Heart right ventricle (tissue), 16 donors: ENCODE data around the gene NAPEPLD. TPM values are rescaled to one million over a fixed set of nuclear protein-coding genes. Genes with fewer than 3 reads are reported as not detected.
"Not testable (repeated sequence)": the region's sequence is repeated elsewhere in the genome, so short reads cannot be mapped to it uniquely, and the experiment has no call there.

Source experiments
- ATAC-seq, 8 donors: fragments of 200-7000 bp; cut with Tn5 transposase; one replicate each; pipeline ENCODE4 v1.9.1; 2020; ENCODE audit warnings: mild to moderate bottlenecking in 8 of 8, moderate library complexity in 8 of 8, moderate number of reproducible peaks in 1 of 8
- DNase-seq, 2 donors: peaks; one replicate each; pipeline ENCODE4 v3.0.0-alpha.2; 2020
- H3K27ac ChIP-seq, 10 donors: fragments of 200-600 bp; sonication (generic) in 2 of 10; one replicate each; pipeline versions ENCODE4 v1.5.0 to v1.8.0; 2020 to 2022; ENCODE audit warnings: mild to moderate bottlenecking in 3 of 10
- H3K27me3 ChIP-seq, 7 donors: fragments of 200-600 bp; one replicate each; pipeline ENCODE4 v1.8.0; 2021 to 2022; ENCODE audit warnings: mild to moderate bottlenecking in 2 of 7
- H3K36me3 ChIP-seq, 9 donors: fragments of 200-600 bp; sonication (generic) in 1 of 9; one replicate each; pipeline versions ENCODE4 v1.5.0 to v1.8.0; 2020 to 2022; ENCODE audit warnings: mild to moderate bottlenecking in 2 of 9
- H3K4me1 ChIP-seq, 9 donors: fragments of 200-600 bp; sonication (generic) in 1 of 9; one replicate each; pipeline versions ENCODE4 v1.5.0 to v1.8.0; 2020 to 2022; ENCODE audit warnings: mild to moderate bottlenecking in 4 of 9
- H3K4me3 ChIP-seq, 10 donors: fragments of 200-600 bp; sonication (generic) in 2 of 10; one replicate each; pipeline versions ENCODE4 v1.5.0 to v1.8.0; 2020 to 2022; ENCODE audit warnings: mild to moderate bottlenecking in 7 of 10, moderate library complexity in 2 of 10
- H3K9me3 ChIP-seq, 11 donors: fragments of 200-600 bp in 10 of 11; sonication (generic) in 2 of 11; one replicate each; pipeline versions ENCODE4 v1.5.0 to v1.8.0; 2013 to 2022; ENCODE audit warnings: mild to moderate bottlenecking in 2 of 11, control low read depth in 1 of 11, moderate library complexity in 1 of 11
- WGBS, 2 donors: extraction: QIAGEN DNeasy Blood & Tissue Kit; methylation state at CpG; one replicate each; pipeline ENCODE4 v1.1.7; 2013; ENCODE audit warnings: inconsistent platforms in 1 of 2; 5-methylcytosine and 5-hydroxymethylcytosine counted together
- intact Hi-C, 10 donors: fragments of 100-400 bp; cut with DNase I; formaldehyde crosslinking; loops; one replicate each; pipeline versions ENCODE4 v1.11.1 to v1.14.2; 2022
- polyA plus RNA-seq, 2 donors: library from polyadenylated mRNA; stranded (reverse); fragments of 200-250 nt; gene quantifications; one replicate each; pipeline ENCODE4 v1.2.3, GENCODE V29; 2013
- total RNA-seq, 10 donors: library from RNA; stranded (reverse); fragmentation: NEBNext Ultra II Directional in 3 of 10; extraction: Animal tissue kit (Norgen Biotek cat#: 25700) in 3 of 10; gene quantifications; one replicate each; pipeline versions ENCODE4 v1.2.1 to v1.2.4, GENCODE V29; 2021 to 2023
- TF ChIP-seq, protein P1 (sequence below), 9 donors: fragments of 200-600 bp; sonication (generic) in 2 of 9; IDR thresholded peaks; one replicate each; pipeline versions ENCODE4 v1.5.0 to v1.8.0; 2021 to 2022; ENCODE audit warnings: antibody characterized with exemption in 9 of 9, mild to moderate bottlenecking in 5 of 9, moderate library complexity in 1 of 9
- donor health status: Arrhythmogenic right ventricular cardiomyopathy.
- donor health status: ischemic (EF 13 %, LVEDD 7.1; RV severe dilation, severe dysfunction).
- donor health status: healthy with polysubstance abuse.
- donor health status: DM: no; HTN: yes; CAD: no.
- donor health status: DM: no; HTN: no; CAD: no.
- donor health status: ischemic (EF 25% LVEDD 6.9; RV normal size, moderate dysfunction).
- donor health status: ischemic (EF 25% LVEDD 5.7; RV mildly dilated, moderate dysfunction).
- donor health status: healthy.
- donor health status: DM: yes; HTN: yes; CAD: no.
- donor health status: Ischemic cardiomyopathy.
- donor health status: ischemic (EF 35%, LVEDD 5.7; RV mildly dilated, moderate dysfunction).
- donor health status: nonischemic (EF 11% LVEDD 7.7; RV severe dilation, severe dysfunction).
- donor health status: DM: yes; HTN: yes; CAD: no.
- donor health status: PGD.
- donor health status: ischemic (EF 29% LVEDD 5.4; RV normal size, mild dysfunction).
- donor health status: nonischemic (EF 23%, LVEDD 6.1; RV moderate dilation, normal function).

NAPEPLD gene
- total and polyA plus RNA-seq, 12 donors = 2.1 to 11.6 (median 8.2) TPM

DNA sequence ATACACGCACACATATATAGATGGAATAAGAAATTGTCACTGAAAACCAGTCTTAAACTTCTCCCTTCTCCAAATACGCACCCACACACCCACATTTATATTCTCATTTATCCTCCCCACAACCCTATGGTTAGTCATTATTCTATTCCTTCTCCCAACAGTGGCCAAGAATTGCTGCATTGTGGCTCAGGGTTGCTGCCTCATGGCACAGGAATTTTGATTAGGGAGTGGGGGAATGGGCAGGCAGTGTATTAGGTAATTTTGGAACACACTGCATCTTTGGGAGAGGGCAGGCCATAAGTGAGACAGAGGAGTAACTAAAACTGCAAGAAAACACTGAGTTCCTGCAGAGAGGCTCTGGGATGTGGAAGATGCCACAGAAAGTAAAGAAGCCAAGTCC, 35.7 kb downstream of the NAPEPLD start:
- DNase-seq (no peak), ATAC-seq (no peak)
- Histone ChIP-seq H3K27ac (no peak overlapping the region), H3K27me3 (no peaks in the 10 kb centered on the region), H3K9me3 (peaks cover 0 to 17% (median 0%) of the 10 kb centered on the region in 11 donors), H3K4me1 (no peaks in the 10 kb centered on the region), H3K4me3 (no peak overlapping the region), H3K36me3 (peaks cover 0 to 36% (median 0%) of the 10 kb centered on the region in 9 donors)
- WGBS, 2 donors = 93 to 97% methylated on average over 2 of the region's 2 CpGs
- intact Hi-C loops = no loop called here
- TF ChIP-seq, protein P1, sequence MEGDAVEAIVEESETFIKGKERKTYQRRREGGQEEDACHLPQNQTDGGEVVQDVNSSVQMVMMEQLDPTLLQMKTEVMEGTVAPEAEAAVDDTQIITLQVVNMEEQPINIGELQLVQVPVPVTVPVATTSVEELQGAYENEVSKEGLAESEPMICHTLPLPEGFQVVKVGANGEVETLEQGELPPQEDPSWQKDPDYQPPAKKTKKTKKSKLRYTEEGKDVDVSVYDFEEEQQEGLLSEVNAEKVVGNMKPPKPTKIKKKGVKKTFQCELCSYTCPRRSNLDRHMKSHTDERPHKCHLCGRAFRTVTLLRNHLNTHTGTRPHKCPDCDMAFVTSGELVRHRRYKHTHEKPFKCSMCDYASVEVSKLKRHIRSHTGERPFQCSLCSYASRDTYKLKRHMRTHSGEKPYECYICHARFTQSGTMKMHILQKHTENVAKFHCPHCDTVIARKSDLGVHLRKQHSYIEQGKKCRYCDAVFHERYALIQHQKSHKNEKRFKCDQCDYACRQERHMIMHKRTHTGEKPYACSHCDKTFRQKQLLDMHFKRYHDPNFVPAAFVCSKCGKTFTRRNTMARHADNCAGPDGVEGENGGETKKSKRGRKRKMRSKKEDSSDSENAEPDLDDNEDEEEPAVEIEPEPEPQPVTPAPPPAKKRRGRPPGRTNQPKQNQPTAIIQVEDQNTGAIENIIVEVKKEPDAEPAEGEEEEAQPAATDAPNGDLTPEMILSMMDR (IDR thresholded peaks at IDR 0.05) = no peak

- H3K4me1 ChIP-seq, intact Hi-C loops, H3K4me3 ChIP-seq, DNase-seq, ATAC-seq, H3K27ac ChIP-seq, H3K27me3 ChIP-seq: not testable (repeated sequence)
- WGBS, 2 donors = 40 to 49% methylated on average over 6 of the region's 6 CpGs
- Histone ChIP-seq H3K36me3 (peaks cover 0 to 51% (median 10%) of the 10 kb centered on the region in 9 donors), H3K9me3 (peaks cover 0 to 17% (median 0%) of the 10 kb centered on the region in 11 donors)
These were observed 42.2 kb downstream of the NAPEPLD start for GRCh38 chr7:103106703-103107070.

GRCh38 chr7:103106005-103106702, 42.7 kb downstream of the NAPEPLD start:
- H3K9me3 ChIP-seq = peaks cover 0 to 13% (median 0%) of the 10 kb centered on the region in 11 donors
- ATAC-seq = peak in 1 of 8 donors; percentile 26
- no peak overlapping the region for H3K27ac ChIP-seq
- no peak for DNase-seq
- no peaks in the 10 kb centered on the region for H3K27me3 ChIP-seq
- WGBS, 2 donors = 66 to 72% methylated on average over 12 of the region's 12 CpGs
- peaks cover 0 to 4% (median 0%) of the 10 kb centered on the region in 9 donors for H3K4me1 ChIP-seq
- H3K36me3 ChIP-seq = peaks cover 0 to 53% (median 10%) of the 10 kb centered on the region in 9 donors
- H3K4me3 ChIP-seq = no peak overlapping the region
- intact Hi-C loops = no loop called here
- TF ChIP-seq, protein P1 (IDR thresholded peaks at IDR 0.05) = no peak

DNA sequence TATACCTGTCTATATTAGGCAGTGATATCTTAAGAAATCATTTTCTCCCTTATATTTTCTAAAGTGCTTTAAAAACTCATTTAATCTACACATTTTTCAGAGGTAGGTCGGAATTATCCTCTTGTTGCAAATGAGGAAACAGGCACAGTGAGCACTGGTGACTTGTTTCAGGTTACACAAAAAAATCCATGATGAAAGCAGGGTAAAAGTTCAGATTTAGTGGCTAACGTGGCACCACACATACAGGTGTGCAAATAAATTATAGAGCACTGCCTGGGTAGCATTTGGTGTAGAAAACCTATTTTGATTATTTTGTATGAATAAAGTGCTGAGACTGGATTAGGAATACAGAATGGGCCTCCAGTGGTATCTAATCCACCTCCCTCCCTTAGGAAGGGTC, 47.4 kb downstream of the NAPEPLD start:
- Histone ChIP-seq H3K27me3 (no peaks in the 10 kb centered on the region), H3K27ac (no peak overlapping the region), H3K4me3 (no peak overlapping the region), H3K9me3 (no peaks in the 10 kb centered on the region), H3K36me3 (peaks cover 0 to 78% (median 17%) of the 10 kb centered on the region in 9 donors), H3K4me1 (peaks cover 0 to 3% (median 0%) of the 10 kb centered on the region in 9 donors)
- ATAC-seq (no peak), DNase-seq (no peak)
- TF ChIP-seq, protein P1 (IDR thresholded peaks at IDR 0.05) = no peak
- intact Hi-C loops = no loop called here
- 46 to 69% methylated on average over 2 of the region's 2 CpGs for WGBS, 2 donors

DNA sequence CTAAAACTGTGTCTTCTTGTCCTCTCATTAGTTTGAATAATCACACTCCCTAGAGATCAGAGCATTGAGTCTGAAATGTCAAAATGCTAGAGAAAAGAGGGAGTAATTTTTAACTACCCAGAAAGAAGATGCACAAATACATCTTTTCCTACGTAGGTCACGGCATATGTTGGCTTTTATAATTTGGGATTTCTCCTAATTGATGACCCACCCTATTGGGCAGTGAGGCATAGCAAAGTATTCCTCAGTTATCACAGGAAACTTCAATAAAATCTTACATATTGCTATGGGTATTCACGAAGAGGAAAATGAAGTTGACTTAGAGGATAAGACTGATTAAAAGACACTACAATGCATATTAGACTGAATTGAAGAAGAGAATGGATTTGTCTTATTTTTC, 48.6 kb downstream of the NAPEPLD start:
- TF ChIP-seq, protein P1 (IDR thresholded peaks at IDR 0.05) = no peak
- Histone ChIP-seq H3K4me3 (no peak overlapping the region), H3K27ac (no peak overlapping the region), H3K36me3 (peaks cover 0 to 89% (median 17%) of the 10 kb centered on the region in 9 donors), H3K27me3 (no peaks in the 10 kb centered on the region), H3K4me1 (no peaks in the 10 kb centered on the region), H3K9me3 (no peaks in the 10 kb centered on the region)
- DNase-seq (no peak), ATAC-seq (no peak)
- intact Hi-C loops = no loop called here
- 62 to 79% methylated on average over 3 of the region's 3 CpGs for WGBS, 2 donors
